Pulmonary artery endothelial cell (primary cell): ENCODE data around the gene XAGE2. TPM values are rescaled to one million over a fixed set of nuclear protein-coding genes. Genes with fewer than 3 reads are reported as not detected.

Experiments used
- DNase-seq: peaks from one replicate; pipeline ENCODE4 v3.0.0-alpha.2; 2011; ENCODE audit warnings: low read depth, low spot score
- total RNA-seq: library from RNA; depleted of rRNA; stranded (reverse); fragments of >200 nt; gene quantifications from 2 replicates; pipeline ENCODE4 v1.2.3, GENCODE V29; 2014

Gene XAGE2
- total RNA-seq, 1 donor from 2014 or later = not detected

DNA sequence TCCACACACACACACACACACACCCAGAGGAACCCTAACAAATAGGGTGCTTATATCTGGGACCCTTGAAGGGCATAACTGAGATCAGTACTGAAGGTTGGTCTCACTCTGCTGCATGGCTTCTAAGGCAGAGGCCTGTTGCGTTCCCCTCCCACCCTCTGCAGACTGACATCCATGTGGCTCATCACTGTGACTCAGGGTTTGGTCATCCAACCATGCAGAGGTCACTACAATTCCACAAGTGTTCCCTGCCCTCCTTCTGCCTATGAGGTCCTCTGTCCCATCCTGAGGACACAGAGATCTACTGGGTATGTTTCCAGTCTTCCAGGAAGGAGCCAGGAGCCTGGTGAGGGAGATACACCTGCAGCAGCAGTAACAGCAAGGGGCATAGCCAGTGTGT, 55.8 kb downstream of the XAGE2 start:
- DNase-seq = no peak

Other genes with a start within 250 kb of the XAGE2 start
- 2.2 and 3.2 TPM in 2 replicates for gene MAGED4, start 184.1 kb upstream of the XAGE2 start, total RNA-seq
- not detected in 2 replicates for gene XAGE1A, start 126.8 kb downstream of the XAGE2 start, total RNA-seq
- not detected in 2 replicates for gene XAGE1B, start 148.0 kb downstream of the XAGE2 start, total RNA-seq